Activated gamma-delta T cell treated with anti-CD3 and anti-CD28 coated beads, Interleukin-2, amount 50 U/mL, for 16 hours (primary cell): ENCODE measurements around the gene DCLRE1C.
"Not testable (repeated sequence)": the region's sequence is repeated elsewhere in the genome, so short reads cannot be mapped to it uniquely, and the experiment has no call there.

Experiments
- DNase-seq: peaks from one replicate; pipeline ENCODE4 v3.0.0-alpha.2; 2020; ENCODE audit warnings: low read depth

Gene DCLRE1C

DNA sequence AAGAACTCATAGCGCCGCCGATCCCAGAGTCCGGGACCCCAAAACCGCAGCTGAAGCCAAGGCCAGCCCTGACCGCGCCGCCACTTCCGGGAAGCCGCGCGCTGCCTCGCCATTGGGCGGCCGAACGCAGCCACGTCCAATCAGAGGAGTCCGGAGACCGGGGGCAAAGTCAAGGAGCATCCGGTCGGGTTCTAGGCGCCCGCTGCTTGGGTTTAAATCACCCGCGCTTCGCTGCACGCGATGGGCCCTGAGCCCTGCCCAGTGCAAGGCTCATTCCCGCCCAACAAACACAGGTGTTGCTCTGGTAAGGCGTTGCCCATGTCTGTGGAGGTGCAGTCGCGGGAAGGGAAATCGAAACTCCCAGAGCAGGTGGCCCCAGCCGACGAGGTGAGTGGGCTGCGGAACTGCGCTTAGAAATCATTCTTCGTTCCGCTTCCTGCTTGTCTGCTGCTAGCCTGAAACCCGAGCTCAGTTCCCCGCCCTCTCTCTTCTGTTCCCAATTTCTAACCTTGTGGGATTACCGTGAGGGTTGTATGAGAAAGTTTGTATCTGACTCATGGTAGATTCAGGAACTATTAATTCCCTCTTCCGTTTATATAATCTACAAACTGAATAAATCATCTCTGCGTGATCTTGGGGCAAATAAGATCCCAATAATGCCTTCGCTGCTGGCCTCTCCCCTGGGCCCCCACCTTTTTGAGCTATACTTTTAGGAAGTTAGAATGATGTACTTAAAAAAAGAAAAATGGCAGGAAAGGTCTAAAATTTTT, at the start of gene DCLRE1C:
Gene DCLRE1C, minus strand, starts transcription at position 96 of the 770 bp plus-strand sequence. Its CDS starts 86 bp downstream, at position 10.
- DNase-seq: peak; percentile 78

- DNase-seq: no peak
These were observed 42.2 kb upstream of the DCLRE1C start for GRCh38 chr10:14995964-14996565.

- DNase-seq: not testable (repeated sequence)
These were observed 39.9 kb upstream of the DCLRE1C start for GRCh38 chr10:14993500-14994455.

DNA sequence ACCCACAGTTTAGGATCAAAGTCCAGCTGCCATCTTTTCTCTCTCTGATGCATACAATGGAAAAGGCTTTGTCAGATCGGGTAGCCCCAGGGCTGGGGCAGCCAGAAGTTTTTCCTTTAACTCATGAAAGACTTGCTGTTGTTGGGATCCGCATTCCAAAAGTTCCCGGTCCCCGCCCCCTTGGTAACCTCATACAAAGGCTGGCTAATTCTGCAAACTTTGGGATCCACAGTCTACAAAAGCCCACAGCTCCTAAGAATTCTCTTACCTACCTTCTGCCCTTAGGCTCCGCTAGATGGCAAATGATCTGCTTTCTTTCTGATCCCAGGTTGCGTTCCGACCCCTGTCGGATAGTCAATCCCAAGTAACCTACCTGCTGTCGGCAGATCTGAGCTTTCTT, 38.4 kb upstream of the DCLRE1C start:
- DNase-seq: not testable (repeated sequence)

DNA sequence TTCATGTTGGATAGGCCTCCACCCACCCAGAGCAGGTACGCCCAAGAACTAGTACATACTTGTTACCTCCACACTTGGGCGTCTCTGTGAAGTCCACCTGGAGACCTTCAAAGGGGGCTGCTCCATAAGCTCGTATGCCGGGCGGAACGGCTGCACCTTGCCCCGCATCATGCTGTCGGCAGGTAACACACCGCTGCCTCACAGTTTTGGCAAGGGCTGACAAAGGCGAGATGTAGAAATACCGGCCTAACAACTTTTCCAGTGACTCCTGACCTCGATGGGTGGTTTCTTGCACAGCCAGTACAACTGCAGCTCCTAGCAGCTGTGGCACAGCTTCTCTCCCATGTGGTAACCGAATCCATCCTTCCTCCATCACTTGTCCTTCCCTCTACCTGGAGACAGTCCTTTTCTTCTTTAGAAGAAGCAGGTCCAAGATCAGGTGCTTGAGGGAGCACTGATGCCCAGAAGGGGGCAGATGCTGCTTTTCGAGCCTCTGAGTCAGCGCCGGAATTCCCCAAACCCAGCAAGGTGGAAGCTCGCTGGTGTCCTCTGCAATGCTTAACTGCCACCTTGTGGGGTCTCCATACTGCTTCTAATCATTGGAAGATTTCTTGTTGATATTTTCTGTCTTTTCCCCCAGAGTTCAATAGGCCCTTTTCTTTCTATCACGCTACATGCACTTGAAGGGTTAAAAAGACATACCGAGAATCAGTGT, 37.3 kb upstream of the DCLRE1C start:
- peak; percentile 17 for DNase-seq

GRCh38 chr10:14989552-14989951, 35.7 kb upstream of the DCLRE1C start:
- not testable (repeated sequence) for DNase-seq

DNA sequence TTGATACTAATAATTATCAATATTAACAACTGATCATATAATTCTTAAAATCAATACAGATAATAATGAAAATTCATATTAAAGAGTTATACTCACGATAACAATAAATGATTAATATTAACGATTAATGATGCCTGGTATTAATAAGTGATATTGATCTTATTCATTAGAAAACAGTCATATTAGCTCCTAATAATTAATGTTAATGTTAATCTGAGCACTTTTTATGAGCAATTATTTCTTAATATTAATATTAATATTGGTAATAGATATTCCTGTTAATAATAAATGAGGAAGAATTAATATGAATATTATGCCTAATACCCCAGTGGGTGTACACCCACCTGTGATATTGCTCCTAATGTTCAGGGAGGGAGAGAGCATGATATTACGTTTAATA, 28.8 kb upstream of the DCLRE1C start:
- DNase-seq: no peak

GRCh38 chr10:14975672-14976273, 21.9 kb upstream of the DCLRE1C start:
- DNase-seq: no peak

DNA sequence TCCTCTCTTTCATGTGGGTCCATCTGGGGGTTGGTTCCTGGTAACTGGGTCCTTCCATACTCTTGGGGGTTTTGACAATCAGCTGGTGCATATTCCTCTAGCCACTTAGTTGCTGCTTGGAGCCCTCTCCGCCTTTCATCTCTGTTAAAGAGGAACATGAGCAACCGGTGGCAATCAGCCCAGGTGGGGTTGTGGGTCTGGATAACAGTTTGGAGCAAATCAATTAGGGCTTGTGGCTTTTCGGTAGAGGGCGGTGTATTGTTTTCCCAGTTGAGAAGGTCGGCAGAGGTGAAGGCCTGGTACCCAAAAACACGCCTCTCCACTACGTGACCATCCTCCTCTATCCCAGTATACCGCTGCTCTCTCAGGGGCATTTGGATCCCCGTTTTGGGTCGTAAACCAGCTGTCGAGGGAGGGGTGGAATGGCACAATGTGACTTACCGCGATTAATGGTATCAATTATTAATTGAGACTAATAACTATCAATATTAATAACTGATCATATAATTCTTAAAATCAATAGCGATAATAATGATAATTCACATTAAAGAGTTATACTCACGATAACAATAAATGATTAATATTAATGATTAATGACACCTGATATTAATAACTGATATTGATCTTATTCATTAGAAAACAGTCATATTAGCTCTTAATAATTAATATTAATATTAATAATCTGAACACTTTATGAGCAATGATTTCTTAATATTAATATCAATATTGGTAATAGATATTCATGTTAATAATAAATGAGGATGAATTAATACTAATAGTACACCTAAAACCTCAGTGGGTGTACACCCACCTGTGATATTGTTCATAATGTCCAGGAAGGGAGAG, 20.5 kb upstream of the DCLRE1C start:
- not testable (repeated sequence) for DNase-seq

- no peak for DNase-seq
These were observed 18.1 kb upstream of the DCLRE1C start for GRCh38 chr10:14971867-14972448.

- no peak for DNase-seq
These were observed 14.0 kb upstream of the DCLRE1C start for GRCh38 chr10:14967897-14968296.

DNA sequence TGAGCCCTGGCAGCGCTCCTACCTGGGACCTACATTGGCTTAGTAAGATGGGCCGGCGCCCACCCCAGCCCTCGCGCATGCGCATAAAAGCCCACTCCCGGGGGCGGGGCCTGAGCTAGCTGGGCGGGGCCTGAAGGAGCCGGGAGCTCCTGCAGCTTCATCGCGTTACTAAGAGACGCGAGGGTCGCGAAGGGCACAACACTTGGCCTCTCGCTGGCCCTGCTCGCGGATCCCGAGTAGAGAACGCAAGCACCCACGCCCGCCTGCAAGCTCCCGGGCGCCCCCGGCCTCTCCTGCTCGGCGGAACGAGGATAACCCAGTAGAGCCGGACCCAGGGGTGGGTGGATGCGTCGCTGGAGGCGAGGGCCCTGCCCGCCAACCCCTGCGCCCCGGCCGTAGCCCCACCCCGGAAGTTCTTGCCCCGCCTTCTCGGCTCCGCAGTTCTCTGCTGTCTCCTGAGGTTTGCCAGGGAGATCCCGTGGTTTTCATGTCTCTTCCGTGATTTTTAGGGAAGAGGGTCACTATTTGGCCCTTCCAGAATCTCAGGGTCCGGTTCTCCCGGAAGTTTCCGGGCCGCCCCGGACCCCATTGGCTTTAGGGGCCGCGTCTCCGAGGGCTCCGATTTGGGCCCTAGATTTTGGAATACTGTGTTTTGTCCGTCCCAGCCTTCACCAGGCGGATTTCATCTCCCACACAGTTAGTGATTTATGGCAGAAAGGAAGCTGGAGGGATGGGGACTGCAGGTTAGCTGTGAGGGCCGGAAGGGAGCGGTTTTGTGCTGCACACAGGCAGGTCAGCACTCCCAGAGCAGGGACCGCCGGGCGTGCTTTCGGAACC, 5.5 kb upstream of the DCLRE1C start, which contains the start of gene MEIG1:
Gene MEIG1, plus strand, starts transcription at position 168 of the 837 bp plus-strand sequence. CDS start 7,081 bp downstream, outside the sequence.
- peak; percentile 90 for DNase-seq

GRCh38 chr10:14958872-14959220, 5.0 kb upstream of the DCLRE1C start:
- DNase-seq: no peak

DNA sequence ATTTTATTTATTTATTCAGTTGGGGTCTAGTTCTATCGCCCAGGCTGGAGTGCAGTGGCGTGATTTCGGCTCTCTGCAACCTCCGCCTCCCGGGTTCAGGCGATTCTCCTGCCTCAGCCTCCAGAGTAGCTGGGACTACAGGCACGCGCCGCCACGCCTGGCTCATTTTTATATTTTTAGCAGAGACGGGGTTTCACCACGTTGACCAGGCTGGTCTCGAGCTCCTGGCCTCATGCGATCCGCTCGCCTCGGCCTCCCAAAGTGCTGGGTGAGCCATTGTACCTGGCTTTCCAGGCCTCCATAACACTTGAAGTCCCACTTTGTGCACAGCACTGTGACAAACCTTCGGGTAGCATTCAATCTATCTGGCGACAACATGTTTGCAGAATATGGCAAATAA, 1.0 kb upstream of the DCLRE1C start:
- no peak for DNase-seq

GRCh38 chr10:14953424-14954000, 384 bp downstream of the DCLRE1C start:
- DNase-seq: no peak

- no peak for DNase-seq
These were observed 959 bp downstream of the DCLRE1C start for GRCh38 chr10:14952851-14953423.

GRCh38 chr10:14949291-14949690, 4.6 kb downstream of the DCLRE1C start:
- DNase-seq: no peak

DNA sequence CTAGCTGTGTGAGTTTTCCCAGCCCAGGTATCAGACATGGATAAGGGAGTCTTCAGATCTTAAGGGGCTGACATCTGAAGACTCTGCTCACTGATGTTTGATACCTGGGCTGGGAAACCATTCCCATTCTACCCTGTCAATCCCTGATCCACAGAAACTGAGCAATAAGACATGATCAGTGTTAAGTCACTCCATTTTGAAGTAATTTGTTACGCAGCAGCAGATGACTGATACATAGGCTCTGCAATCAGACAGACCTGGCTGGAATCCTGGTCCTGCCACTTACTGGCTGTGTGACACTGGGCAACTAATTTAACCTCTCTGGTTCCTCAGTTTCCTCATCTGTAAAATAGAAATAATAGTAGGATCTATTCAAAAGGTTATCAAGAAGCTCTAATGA, 6.6 kb downstream of the DCLRE1C start:
- no peak for DNase-seq
